Endothelial cell of umbilical vein (primary cell): ENCODE measurements around the gene MAPK11. TPM values are rescaled to one million over a fixed set of nuclear protein-coding genes. Genes with fewer than 3 reads are reported as not detected.

Experiments used
- BruUV-seq: library from RNA; stranded (reverse); fragments of 400-500 nt; replicated peaks from 2 replicates; lab custom pipeline; 2021; lab: Mats Ljungman, UMichigan
- CTCF ChIA-PET: fragments of 300-600, 350-600 bp; sonication (Branson Sonifier 250); formaldehyde crosslinking; loops from one replicate; lab custom pipeline; 2021; ENCODE audit warnings: antibody characterized with exemption, inconsistent platforms; lab: Charles Lee
- POLR2A ChIA-PET: fragments of 300-600, 350-600 bp; sonication (Branson Sonifier 250); formaldehyde crosslinking; loops from one replicate; lab custom pipeline; 2021; ENCODE audit warnings: antibody characterized with exemption, inconsistent platforms; lab: Charles Lee
- DNase-seq: peaks from one replicate; pipeline ENCODE4 v3.0.0-alpha.2; 2011; ENCODE audit warnings: low read depth, low spot score
- FAIRE-seq: peaks from 2 replicates; lab custom pipeline; 2011; peaks lifted over from hg19 to GRCh38; lab: Jason Lieb, UNC
- H2AFZ ChIP-seq: 2 replicates; pipeline ENCODE4 v1.6.0; 2012; ENCODE audit warnings: low read depth, low read length, control low read depth, inconsistent platforms
- H3K27ac ChIP-seq: 2 replicates; pipeline ENCODE4 v1.5.1; 2011; ENCODE audit warnings: low read depth, mild to moderate bottlenecking, control low read depth, low read length, moderate library complexity; ENCODE audit not compliant: insufficient read depth
- H3K27me3 ChIP-seq, 2 experiments: 2 replicates each; pipeline versions ENCODE4 v1.6.0 to v1.6.1; 2011; ENCODE audit warnings: low read length in 2 of 2, mixed read lengths in 1 of 2; ENCODE audit not compliant: control insufficient read depth in 2 of 2, insufficient read depth in 2 of 2
- H3K36me3 ChIP-seq, 2 experiments: 2 replicates in 1 of 2; 3 replicates in 1 of 2; pipeline ENCODE4 v1.5.1; 2011; ENCODE audit warnings: low read length in 2 of 2, mild to moderate bottlenecking in 1 of 2, moderate library complexity in 1 of 2; ENCODE audit not compliant: control insufficient read depth in 2 of 2, insufficient read depth in 2 of 2; ENCODE audit errors: extremely low read depth in 1 of 2
- H3K4me1 ChIP-seq: 3 replicates; pipeline ENCODE4 v1.5.1; 2011; ENCODE audit warnings: mild to moderate bottlenecking, low read length; ENCODE audit not compliant: control insufficient read depth, insufficient read depth; ENCODE audit errors: extremely low read depth
- H3K4me2 ChIP-seq: 2 replicates; pipeline ENCODE4 v1.6.1; 2011; ENCODE audit warnings: low read length, control low read depth, mixed read lengths; ENCODE audit not compliant: insufficient read depth
- H3K4me3 ChIP-seq, 3 experiments: fragments of 200-600 bp in 1 of 3; sonication (generic), shearing (Covaris generic) in 1 of 3; replicated peaks in 1 of 3; 2 replicates each; pipeline ENCODE4 v1.5.1; 2011 to 2016; ENCODE audit warnings: control low read depth in 3 of 3, low read length in 3 of 3, mild to moderate bottlenecking in 2 of 3, inconsistent platforms in 1 of 3, low read depth in 1 of 3, moderate library complexity in 1 of 3; ENCODE audit not compliant: insufficient read depth in 1 of 3
- H3K79me2 ChIP-seq: 2 replicates; pipeline ENCODE4 v1.6.0; 2012; ENCODE audit warnings: low read length, inconsistent platforms; ENCODE audit not compliant: control insufficient read depth, insufficient read depth
- H3K9ac ChIP-seq: replicated peaks from 2 replicates; pipeline ENCODE3; 2011; ENCODE audit warnings: low read length, control low read depth; ENCODE audit not compliant: insufficient read depth; ENCODE audit errors: extremely low read depth
- H3K9me1 ChIP-seq: replicated peaks from 3 replicates; pipeline ENCODE4 v1.6.0; 2011; ENCODE audit warnings: mild to moderate bottlenecking, low read length; ENCODE audit not compliant: control insufficient read depth, insufficient read depth; ENCODE audit errors: extremely low read depth
- H3K9me3 ChIP-seq: replicated peaks from 2 replicates; pipeline ENCODE4 v1.5.1; 2012; ENCODE audit warnings: low read length, inconsistent platforms; ENCODE audit not compliant: control insufficient read depth, insufficient read depth
- H4K20me1 ChIP-seq: replicated peaks from 2 replicates; pipeline ENCODE3; 2011; ENCODE audit warnings: mild to moderate bottlenecking, low read length; ENCODE audit not compliant: control insufficient read depth, insufficient read depth; ENCODE audit errors: extremely low read depth
- CTCF ChIP-seq, 2 donors: IDR thresholded peaks; 1 replicate in 1 of 2; 2 replicates in 1 of 2; pipeline ENCODE4 v1.5.1; 2011; ENCODE audit warnings: low read length in 2 of 2, mild to moderate bottlenecking in 2 of 2, moderate library complexity in 2 of 2, control low read depth in 1 of 2, inconsistent platforms in 1 of 2, low read depth in 1 of 2; ENCODE audit not compliant: insufficient read depth in 1 of 2; ENCODE audit errors: extremely low read depth in 1 of 2
- EZH2 ChIP-seq: IDR thresholded peaks from 2 replicates; pipeline ENCODE4 v1.6.1; 2012; ENCODE audit warnings: borderline replicate concordance, low read depth, mild to moderate bottlenecking, moderate library complexity, low read length, inconsistent platforms; ENCODE audit not compliant: severe bottlenecking
- FOS ChIP-seq: IDR thresholded peaks from 2 replicates; pipeline ENCODE4 v1.6.1; 2011; ENCODE audit warnings: mild to moderate bottlenecking, low read length, moderate library complexity, borderline replicate concordance; ENCODE audit not compliant: insufficient read depth
- GATA2 ChIP-seq: IDR thresholded peaks from 2 replicates; pipeline ENCODE4 v1.7.0; 2011; ENCODE audit warnings: low read depth, mild to moderate bottlenecking, moderate library complexity, mixed read lengths, low read length; ENCODE audit not compliant: insufficient read length, insufficient read depth
- JUN ChIP-seq: IDR thresholded peaks from 2 replicates; pipeline ENCODE4 v1.6.1; 2011; ENCODE audit warnings: borderline replicate concordance, low read depth; ENCODE audit not compliant: insufficient read length, insufficient read depth
- MAX ChIP-seq: IDR thresholded peaks from 2 replicates; pipeline ENCODE4 v1.6.1; 2011; ENCODE audit not compliant: insufficient read depth, insufficient read length
- MYC ChIP-seq: IDR thresholded peaks from one replicate; pipeline ENCODE4 v1.6.1; 2011; ENCODE audit warnings: mild to moderate bottlenecking, low read depth, low read length
- POLR2A ChIP-seq: IDR thresholded peaks from 2 replicates; pipeline ENCODE4 v1.6.1; 2012; ENCODE audit warnings: low read depth, mild to moderate bottlenecking, control low read depth, low read length
- POLR2AphosphoS5 ChIP-seq: IDR thresholded peaks from 2 replicates; pipeline ENCODE4 v1.6.1; 2012; ENCODE audit warnings: low read depth, mild to moderate bottlenecking, control low read depth, low read length, moderate library complexity; ENCODE audit not compliant: insufficient read depth
- dilution Hi-C: fragments of 300-500 bp; cut with MboI; formaldehyde crosslinking; loops from one replicate; pipeline ENCODE4 v1.15.0; 2019; ENCODE audit warnings: low sequenced_read_pairs; ENCODE audit not compliant: extremely low pct_ligation_motif_present
- intact Hi-C: fragments of 100-400 bp; cut with micrococcal nuclease; formaldehyde crosslinking; loops from one replicate; pipeline ENCODE4 v1.10.0; 2022
- polyA plus RNA-seq, 4 experiments: library from polyadenylated mRNA; depleted of rRNA in 3 of 4; stranded (reverse) in 3 of 4; unstranded in 1 of 4; fragments of >200 nt; gene quantifications; 2 replicates each; pipeline versions ENCODE4 v1.2.1 to v1.2.3, GENCODE V29; 2011 to 2012; ENCODE audit warnings: missing spikeins in 1 of 4
- total RNA-seq: library from RNA; stranded (reverse); gene quantifications from 2 replicates; pipeline ENCODE4 v1.2.3, GENCODE V29; 2021

Gene MAPK11
- total and polyA plus RNA-seq, 2 donors (not counting 3 experiments of a cell fraction or from before 2014, with no cell fraction given), result 22.8 to 26.3 TPM

- intact Hi-C loops (no loop called here), dilution Hi-C loops (no loop called here)
- Histone ChIP-seq H4K20me1 (no peaks in the 10 kb centered on the region), H3K9me3 (no peaks in the 10 kb centered on the region), H3K4me1 (peaks cover 18% of the 10 kb centered on the region), H3K27me3 (no peaks in the 10 kb centered on the region), H3K9me1 (no peaks in the 10 kb centered on the region), H3K36me3 (peaks cover 0 to 6% of the 10 kb centered on the region in 2 experiments), H3K79me2 (peaks cover 93% of the 10 kb centered on the region), H3K9ac (no peak overlapping the region), H2AFZ (no peak overlapping the region), H3K27ac (no peak overlapping the region), H3K4me2 (no peak overlapping the region), H3K4me3 (no peak overlapping the region)
- DNase-seq, result no peak
- ChIA-PET CTCF (no interaction called here), POLR2A (no interaction called here)
- BruUV-seq, result no TSS peak
- TF ChIP-seq EZH2 (no peak), POLR2AphosphoS5 (no peak), MYC (no peak), POLR2A (no peak), CTCF (IDR thresholded peaks at IDR 0.05; ENCODE audit: extremely low read depth in 1 of 2, insufficient read depth in 1 of 2, low read depth in 1 of 2, low read length in 2 of 2) (no peak), GATA2 (no peak), JUN (no peak), MAX (no peak), FOS (no peak)
- no peak for FAIRE-seq
Measured at GRCh38 chr22:50300620-50301257, 30.6 kb upstream of the MAPK11 start.
